ENCODE data around the gene ADRM1. TPM values are rescaled to one million over a fixed set of nuclear protein-coding genes. Genes with fewer than 3 reads are reported as not detected.

The ADRM1 gene
- total RNA-seq, 2 experiments from 2014 or later = 87.0 to 128 TPM

DNA sequence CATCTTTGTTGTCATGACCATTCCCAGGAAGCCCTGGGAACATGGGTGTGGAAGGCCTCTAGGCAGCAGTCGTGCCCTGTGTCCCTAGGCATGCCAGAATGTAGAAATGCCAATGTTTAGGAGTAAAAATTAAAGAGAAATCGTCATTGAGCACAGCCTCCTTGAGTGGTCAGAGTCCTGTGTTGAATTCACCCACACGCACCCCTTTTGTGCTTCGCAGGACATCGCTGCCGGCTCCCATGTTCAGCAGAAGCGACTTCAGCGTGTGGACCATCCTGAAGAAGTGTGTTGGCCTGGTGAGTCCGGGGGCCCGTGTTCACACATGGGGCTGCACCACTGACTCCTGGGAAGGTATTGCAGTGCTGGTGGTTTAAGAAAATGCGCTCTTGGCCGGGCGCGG lies 39.4 kb upstream of the ADRM1 start:
- CTCF ChIA-PET (ENCODE audit: unreplicated experiment) = no interaction called here

DNA sequence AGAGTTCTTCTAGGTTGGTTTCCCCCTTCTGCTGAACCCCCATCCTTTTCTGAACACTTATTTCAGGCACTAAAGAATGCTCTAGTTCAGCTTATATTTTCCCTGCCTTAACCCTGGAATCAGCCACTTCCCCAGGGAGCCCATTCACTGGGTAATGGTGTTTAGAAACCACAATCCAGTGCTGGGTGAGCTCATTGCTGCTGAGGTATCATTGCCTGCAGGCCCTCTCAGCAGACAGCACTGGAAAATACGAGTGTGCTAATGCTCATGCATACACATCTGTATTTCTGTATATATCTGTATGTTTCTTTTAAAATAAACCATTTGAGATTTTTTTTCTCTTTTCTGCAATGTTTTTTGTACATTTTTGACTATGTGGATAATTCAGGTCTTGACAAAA lies 37.4 kb upstream of the ADRM1 start:
- no peaks in the 10 kb centered on the region for H4K20me1 ChIP-seq (ENCODE audit: insufficient read depth, low read length)
- H3K4me2 ChIP-seq (ENCODE audit: low read length) = no peak overlapping the region
- no peak overlapping the region for H3K4me3 ChIP-seq (ENCODE audit: low read depth, low read length, poor library complexity, severe bottlenecking)
- no peaks in the 10 kb centered on the region for H3K79me2 ChIP-seq (ENCODE audit: insufficient read depth, low read depth, low read length)
- H3K36me3 ChIP-seq (ENCODE audit: insufficient read depth, low read length) = peaks cover 26% of the 10 kb centered on the region
- POLR2A ChIA-PET = interaction anchor here (0.7 kb wide), 1 partner anchor 338 kb away, joined by 3 read pairs; no protein-coding TSS in a partner anchor
- intact Hi-C loops (cut with micrococcal nuclease; ENCODE audit: unreplicated experiment) = no loop called here
- H3K27ac ChIP-seq (ENCODE audit: low read depth, low read length, poor library complexity, severe bottlenecking) = no peak overlapping the region
- no TSS peak for BruUV-seq (replicated peaks)
- no peaks in the 10 kb centered on the region for H3K4me1 ChIP-seq (ENCODE audit: insufficient read depth, low read length, poor library complexity, severe bottlenecking)
- CTCF ChIA-PET (ENCODE audit: unreplicated experiment) = no interaction called here
- no peak for DNase-seq (ENCODE audit: low spot score)
- H3K9me2 ChIP-seq (ENCODE audit: insufficient read depth, low read length) = no peaks in the 10 kb centered on the region
- TF ChIP-seq, protein P1, sequence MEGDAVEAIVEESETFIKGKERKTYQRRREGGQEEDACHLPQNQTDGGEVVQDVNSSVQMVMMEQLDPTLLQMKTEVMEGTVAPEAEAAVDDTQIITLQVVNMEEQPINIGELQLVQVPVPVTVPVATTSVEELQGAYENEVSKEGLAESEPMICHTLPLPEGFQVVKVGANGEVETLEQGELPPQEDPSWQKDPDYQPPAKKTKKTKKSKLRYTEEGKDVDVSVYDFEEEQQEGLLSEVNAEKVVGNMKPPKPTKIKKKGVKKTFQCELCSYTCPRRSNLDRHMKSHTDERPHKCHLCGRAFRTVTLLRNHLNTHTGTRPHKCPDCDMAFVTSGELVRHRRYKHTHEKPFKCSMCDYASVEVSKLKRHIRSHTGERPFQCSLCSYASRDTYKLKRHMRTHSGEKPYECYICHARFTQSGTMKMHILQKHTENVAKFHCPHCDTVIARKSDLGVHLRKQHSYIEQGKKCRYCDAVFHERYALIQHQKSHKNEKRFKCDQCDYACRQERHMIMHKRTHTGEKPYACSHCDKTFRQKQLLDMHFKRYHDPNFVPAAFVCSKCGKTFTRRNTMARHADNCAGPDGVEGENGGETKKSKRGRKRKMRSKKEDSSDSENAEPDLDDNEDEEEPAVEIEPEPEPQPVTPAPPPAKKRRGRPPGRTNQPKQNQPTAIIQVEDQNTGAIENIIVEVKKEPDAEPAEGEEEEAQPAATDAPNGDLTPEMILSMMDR (conservative IDR thresholded peaks at IDR 0.05; ENCODE audit: low read length) = no peak
- no peak for TF ChIP-seq EZH2phosphoT487 (IDR thresholded peaks at IDR 0.05; ENCODE audit: borderline replicate concordance, low read depth, low read length)
- H3K9me3 ChIP-seq (ENCODE audit: low read length) = no peaks in the 10 kb centered on the region
- no peak overlapping the region for H2AFZ ChIP-seq (ENCODE audit: low read length)

More for the DNA sequence above, 39.4 kb upstream of the ADRM1 start:
- POLR2A ChIA-PET = no interaction called here
- no TSS peak for BruUV-seq (replicated peaks)
- H4K20me1 ChIP-seq (ENCODE audit: insufficient read depth, low read length) = no peaks in the 10 kb centered on the region
- H3K27ac ChIP-seq (ENCODE audit: low read depth, low read length, poor library complexity, severe bottlenecking) = no peak overlapping the region
- H3K4me2 ChIP-seq (ENCODE audit: low read length) = no peak overlapping the region
- H3K9me2 ChIP-seq (ENCODE audit: insufficient read depth, low read length) = no peaks in the 10 kb centered on the region
- no peaks in the 10 kb centered on the region for H3K9me3 ChIP-seq (ENCODE audit: low read length)
- H3K36me3 ChIP-seq (ENCODE audit: insufficient read depth, low read length) = peaks cover 26% of the 10 kb centered on the region
- no peak overlapping the region for H2AFZ ChIP-seq (ENCODE audit: low read length)
- TF ChIP-seq EZH2phosphoT487 (IDR thresholded peaks at IDR 0.05; ENCODE audit: borderline replicate concordance, low read depth, low read length) = no peak
- TF ChIP-seq, protein P1 (conservative IDR thresholded peaks at IDR 0.05; ENCODE audit: low read length) = no peak
- intact Hi-C loops (cut with micrococcal nuclease; ENCODE audit: unreplicated experiment) = no loop called here
- no peak overlapping the region for H3K4me3 ChIP-seq (ENCODE audit: low read depth, low read length, poor library complexity, severe bottlenecking)
- no peaks in the 10 kb centered on the region for H3K4me1 ChIP-seq (ENCODE audit: insufficient read depth, low read length, poor library complexity, severe bottlenecking)
- no peak for DNase-seq (ENCODE audit: low spot score)
- H3K79me2 ChIP-seq (ENCODE audit: insufficient read depth, low read depth, low read length) = no peaks in the 10 kb centered on the region

DNA sequence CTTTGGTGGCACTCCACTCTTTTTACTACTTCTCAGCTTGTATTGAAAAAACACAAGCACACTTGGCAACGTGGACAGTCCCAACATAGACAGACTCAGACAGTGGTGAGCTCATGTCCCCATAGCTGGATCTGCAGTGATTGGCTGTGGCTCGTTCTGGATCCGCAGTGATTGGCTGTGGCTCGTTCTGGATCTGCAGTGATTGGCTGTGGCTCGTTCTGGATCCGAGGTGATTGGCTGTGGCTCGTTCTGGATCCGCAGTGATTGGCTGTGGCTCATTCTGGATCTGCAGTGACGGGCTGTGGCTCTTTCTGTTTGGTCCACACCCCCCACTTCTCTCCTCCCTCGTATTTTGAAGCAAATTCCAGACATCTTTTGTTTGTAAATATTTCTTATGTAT lies 36.5 kb upstream of the ADRM1 start:
- TF ChIP-seq, protein P1 (conservative IDR thresholded peaks at IDR 0.05; ENCODE audit: low read length) = no peak
- TF ChIP-seq EZH2phosphoT487 (IDR thresholded peaks at IDR 0.05; ENCODE audit: borderline replicate concordance, low read depth, low read length) = no peak
- no peak overlapping the region for H3K4me2 ChIP-seq (ENCODE audit: low read length)
- peak; percentile 37 for DNase-seq (ENCODE audit: low spot score)
- H4K20me1 ChIP-seq (ENCODE audit: insufficient read depth, low read length) = no peaks in the 10 kb centered on the region
- H3K9me2 ChIP-seq (ENCODE audit: insufficient read depth, low read length) = no peaks in the 10 kb centered on the region
- no peak overlapping the region for H3K4me3 ChIP-seq (ENCODE audit: low read depth, low read length, poor library complexity, severe bottlenecking)
- CTCF ChIA-PET (ENCODE audit: unreplicated experiment) = no interaction called here
- intact Hi-C loops (cut with micrococcal nuclease; ENCODE audit: unreplicated experiment) = no loop called here
- H3K4me1 ChIP-seq (ENCODE audit: insufficient read depth, low read length, poor library complexity, severe bottlenecking) = no peaks in the 10 kb centered on the region
- no peak overlapping the region for H2AFZ ChIP-seq (ENCODE audit: low read length)
- H3K27ac ChIP-seq (ENCODE audit: low read depth, low read length, poor library complexity, severe bottlenecking) = no peak overlapping the region
- no TSS peak for BruUV-seq (replicated peaks)
- POLR2A ChIA-PET = no interaction called here
- peaks cover 23% of the 10 kb centered on the region for H3K36me3 ChIP-seq (ENCODE audit: insufficient read depth, low read length)
- H3K9me3 ChIP-seq (ENCODE audit: low read length) = no peaks in the 10 kb centered on the region
- H3K79me2 ChIP-seq (ENCODE audit: insufficient read depth, low read depth, low read length) = no peaks in the 10 kb centered on the region

Data from OCI-LY7 (cell line).